ACC112 (cell line): Measurements from ENCODE around the gene IFI30.

Experiments
- H2AFZ ChIP-seq: fragments of 200-600 bp; sonication (generic); one replicate; pipeline ENCODE4 v1.6.0; 2017; ENCODE audit warnings: antibody characterized with exemption, low read length; ENCODE audit not compliant: unreplicated experiment
- H3K27ac ChIP-seq: fragments of 200-600 bp; sonication (generic); 2 replicates; pipeline ENCODE4 v1.5.1; 2014; ENCODE audit warnings: low read depth, mild to moderate bottlenecking, antibody characterized with exemption, low read length, moderate library complexity
- H3K27me3 ChIP-seq: fragments of 200-600 bp; sonication (generic); 2 replicates; pipeline ENCODE4 v1.6.1; 2014; ENCODE audit warnings: mild to moderate bottlenecking, antibody characterized with exemption, low read length, moderate library complexity, mixed read lengths; ENCODE audit not compliant: insufficient read depth
- H3K36me3 ChIP-seq: fragments of 200-600 bp; sonication (generic); 2 replicates; pipeline ENCODE4 v1.6.1; 2016; ENCODE audit warnings: mild to moderate bottlenecking, antibody characterized with exemption, low read length, moderate library complexity, mixed read lengths; ENCODE audit not compliant: insufficient read depth
- H3K4me1 ChIP-seq: fragments of 200-600 bp; sonication (generic); one replicate; pipeline ENCODE4 v1.6.1; 2016; ENCODE audit warnings: low read length, mixed read lengths; ENCODE audit not compliant: insufficient read depth, unreplicated experiment, control insufficient read depth
- H3K4me3 ChIP-seq: fragments of 200-600 bp; sonication (generic); 2 replicates; pipeline ENCODE4 v1.5.1; 2014; ENCODE audit warnings: mild to moderate bottlenecking, low read depth, low read length
- H3K79me2 ChIP-seq: fragments of 200-600 bp; sonication (generic); one replicate; pipeline ENCODE4 v1.6.0; 2016; ENCODE audit warnings: low read length; ENCODE audit not compliant: control insufficient read depth, unreplicated experiment, insufficient read depth

IFI30 gene

DNA sequence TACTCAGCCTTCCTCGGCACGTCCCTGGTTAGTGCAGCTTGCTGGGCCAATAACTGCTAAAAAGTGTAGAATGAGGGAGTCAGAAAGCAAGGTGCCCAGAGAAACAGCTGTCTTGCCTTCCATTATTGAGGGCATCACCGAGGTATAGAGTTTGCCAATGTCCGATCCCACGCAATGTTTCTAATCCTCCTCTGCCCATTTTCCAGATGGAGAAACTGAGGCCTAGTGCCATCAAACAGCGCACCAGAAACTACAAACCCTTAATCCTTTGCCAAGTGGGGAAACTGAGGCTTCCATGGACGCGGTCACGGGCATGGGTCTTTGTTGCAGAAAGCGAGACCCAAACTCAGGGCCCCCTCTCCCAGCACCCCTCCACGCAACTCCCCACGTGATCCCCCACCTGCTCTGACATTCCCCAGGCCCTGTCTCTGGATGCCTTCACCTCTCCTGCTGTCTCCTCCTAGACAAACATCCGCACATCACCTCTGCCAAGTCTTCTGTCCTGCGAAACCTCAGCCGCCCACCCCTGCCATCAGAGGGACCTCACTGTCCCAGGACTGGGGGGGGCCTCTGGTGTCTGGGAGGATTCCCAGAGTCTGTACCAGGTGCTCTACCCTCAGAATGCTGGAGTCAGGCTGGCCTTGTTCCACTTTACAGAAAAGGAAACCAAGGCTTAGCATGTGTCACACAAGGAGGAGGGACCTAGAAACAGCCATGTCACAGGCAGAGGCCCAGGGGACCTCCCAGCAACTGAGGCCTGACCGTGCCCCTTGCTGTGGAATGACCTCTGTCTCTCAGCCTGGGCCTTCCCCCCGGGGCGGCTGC, 53.6 kb downstream of the IFI30 start:
- H3K79me2 ChIP-seq: no peaks in the 10 kb centered on the region
- no peak overlapping the region for H2AFZ ChIP-seq
- H3K27ac ChIP-seq: no peak overlapping the region
- H3K4me3 ChIP-seq: no peak overlapping the region
- peaks cover 6% of the 10 kb centered on the region for H3K4me1 ChIP-seq
- peaks cover 9% of the 10 kb centered on the region; the same call in 1 of the 2 replicates for H3K27me3 ChIP-seq
- no peaks in the 10 kb centered on the region for H3K36me3 ChIP-seq
